ENCODE results near the gene SEC22A. TPM values are rescaled to one million over a fixed set of nuclear protein-coding genes. Genes with fewer than 3 reads are reported as not detected.

SEC22A gene
- total RNA-seq, 1 donor from 2014 or later, result 18.5 TPM

DNA sequence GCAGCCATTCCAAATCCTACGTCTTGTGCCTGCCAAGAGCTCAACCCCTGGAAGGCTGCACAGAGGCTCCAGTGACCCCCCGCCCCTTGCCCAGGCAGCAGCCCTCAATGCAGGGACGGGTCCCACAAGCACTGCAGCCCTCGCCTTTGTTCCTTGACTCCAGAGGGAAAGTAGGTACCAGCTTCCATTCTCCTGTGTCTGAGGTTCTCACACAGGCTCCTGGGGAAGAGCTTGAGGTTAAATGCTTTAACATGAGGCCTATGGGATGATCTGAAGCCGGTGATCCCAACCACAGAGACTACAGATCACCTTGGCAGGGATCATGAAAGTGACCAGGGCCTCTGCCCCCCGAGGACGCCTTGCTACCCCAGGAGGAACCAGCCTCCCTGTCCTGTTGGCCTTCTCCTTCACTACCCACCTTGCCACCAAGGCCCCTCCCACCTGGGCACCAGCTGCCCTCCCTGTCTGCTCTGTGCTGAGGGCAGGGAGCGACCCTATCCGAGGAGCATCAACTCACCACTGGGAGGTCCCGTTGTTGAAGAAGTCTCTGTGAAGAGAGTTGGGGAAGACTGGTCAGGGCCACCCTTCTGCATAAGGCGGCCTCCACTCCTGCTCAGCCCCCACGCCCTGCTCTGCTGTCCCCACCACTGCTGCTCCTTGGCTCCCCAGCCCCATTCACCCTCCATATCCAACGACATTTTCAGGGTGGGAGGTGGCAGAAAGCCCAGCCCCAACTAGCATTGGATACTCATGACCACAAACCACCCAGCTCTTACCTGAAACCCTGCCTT lies 95.3 kb downstream of the SEC22A start:
- DNase-seq (ENCODE audit: low spot score), result no peak
- H3K4me1 Mint-ChIP-seq (ENCODE audit: low read depth), result no peaks in the 10 kb centered on the region
- H3K4me3 Mint-ChIP-seq, result no peak overlapping the region
- intact Hi-C loops (cut with micrococcal nuclease), result no loop called here
- no peak overlapping the region for H3K27ac Mint-ChIP-seq
- H3K9me3 Mint-ChIP-seq, result no peaks in the 10 kb centered on the region
- no peaks in the 10 kb centered on the region for H3K36me3 Mint-ChIP-seq (ENCODE audit: low read depth)
- peaks cover 1% of the 10 kb centered on the region for H3K27me3 Mint-ChIP-seq (ENCODE audit: insufficient read depth)

- no peaks in the 10 kb centered on the region for H3K9me3 Mint-ChIP-seq
- DNase-seq (ENCODE audit: low spot score), result no peak
- H3K36me3 Mint-ChIP-seq (ENCODE audit: low read depth), result no peaks in the 10 kb centered on the region
- H3K27ac Mint-ChIP-seq, result no peak overlapping the region
- peaks cover 1% of the 10 kb centered on the region for H3K27me3 Mint-ChIP-seq (ENCODE audit: insufficient read depth)
- intact Hi-C loops (cut with micrococcal nuclease), result no loop called here
- no peaks in the 10 kb centered on the region for H3K4me1 Mint-ChIP-seq (ENCODE audit: low read depth)
- no peak overlapping the region for H3K4me3 Mint-ChIP-seq
These were observed 95.8 kb downstream of the SEC22A start for GRCh38 chr3:123297627-123297899.

GRCh38 chr3:123298903-123299302 lies 97.2 kb downstream of the SEC22A start:
- DNase-seq (ENCODE audit: low spot score), result no peak
- H3K27ac Mint-ChIP-seq, result no peak overlapping the region
- H3K9me3 Mint-ChIP-seq, result no peaks in the 10 kb centered on the region
- intact Hi-C loops (cut with micrococcal nuclease), result no loop called here
- no peaks in the 10 kb centered on the region for H3K4me1 Mint-ChIP-seq (ENCODE audit: low read depth)
- H3K27me3 Mint-ChIP-seq (ENCODE audit: insufficient read depth), result peaks cover 1% of the 10 kb centered on the region
- no peaks in the 10 kb centered on the region for H3K36me3 Mint-ChIP-seq (ENCODE audit: low read depth)
- H3K4me3 Mint-ChIP-seq, result no peak overlapping the region

- no peak overlapping the region for H3K27ac Mint-ChIP-seq
- H3K4me1 Mint-ChIP-seq (ENCODE audit: low read depth), result no peaks in the 10 kb centered on the region
- no peak for DNase-seq (ENCODE audit: low spot score)
- no peaks in the 10 kb centered on the region for H3K36me3 Mint-ChIP-seq (ENCODE audit: low read depth)
- peaks cover 1% of the 10 kb centered on the region for H3K27me3 Mint-ChIP-seq (ENCODE audit: insufficient read depth)
- no peaks in the 10 kb centered on the region for H3K9me3 Mint-ChIP-seq
- no peak overlapping the region for H3K4me3 Mint-ChIP-seq
- intact Hi-C loops (cut with micrococcal nuclease), result no loop called here
These were observed 97.8 kb downstream of the SEC22A start for GRCh38 chr3:123299581-123299980.

DNA sequence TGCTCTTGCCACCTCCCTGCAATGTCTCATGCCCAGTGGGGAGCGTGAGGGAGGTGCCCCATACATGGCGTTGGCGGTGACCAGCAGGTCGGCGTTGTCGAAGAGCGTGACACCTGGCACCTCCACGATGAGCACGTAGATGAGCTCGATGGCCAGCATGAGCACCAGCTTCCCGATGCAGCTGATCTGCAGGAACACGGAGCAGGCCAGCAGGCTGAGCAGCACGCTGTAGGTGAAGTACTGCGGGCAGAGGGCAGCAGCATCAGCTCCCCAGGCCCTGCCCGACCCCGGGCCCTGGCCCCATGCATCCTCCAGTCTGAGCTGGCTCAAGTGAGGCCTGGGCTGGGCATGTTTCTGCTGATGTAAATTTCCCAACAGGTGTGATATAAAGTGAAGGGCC lies 98.3 kb downstream of the SEC22A start:
- Mint-ChIP-seq H3K27ac (no peak overlapping the region), H3K9me3 (no peaks in the 10 kb centered on the region), H3K4me1 (ENCODE audit: low read depth) (no peaks in the 10 kb centered on the region), H3K36me3 (ENCODE audit: low read depth) (no peaks in the 10 kb centered on the region), H3K4me3 (no peak overlapping the region), H3K27me3 (ENCODE audit: insufficient read depth) (peaks cover 1% of the 10 kb centered on the region)
- intact Hi-C loops (cut with micrococcal nuclease), result no loop called here
- DNase-seq (ENCODE audit: low spot score), result no peak

GRCh38 chr3:123300583-123300982 lies 98.8 kb downstream of the SEC22A start:
- H3K4me3 Mint-ChIP-seq, result no peak overlapping the region
- no peaks in the 10 kb centered on the region for H3K4me1 Mint-ChIP-seq (ENCODE audit: low read depth)
- H3K27ac Mint-ChIP-seq, result no peak overlapping the region
- peaks cover 1% of the 10 kb centered on the region for H3K27me3 Mint-ChIP-seq (ENCODE audit: insufficient read depth)
- H3K9me3 Mint-ChIP-seq, result no peaks in the 10 kb centered on the region
- no peak for DNase-seq (ENCODE audit: low spot score)
- intact Hi-C loops (cut with micrococcal nuclease), result no loop called here
- no peaks in the 10 kb centered on the region for H3K36me3 Mint-ChIP-seq (ENCODE audit: low read depth)

DNA sequence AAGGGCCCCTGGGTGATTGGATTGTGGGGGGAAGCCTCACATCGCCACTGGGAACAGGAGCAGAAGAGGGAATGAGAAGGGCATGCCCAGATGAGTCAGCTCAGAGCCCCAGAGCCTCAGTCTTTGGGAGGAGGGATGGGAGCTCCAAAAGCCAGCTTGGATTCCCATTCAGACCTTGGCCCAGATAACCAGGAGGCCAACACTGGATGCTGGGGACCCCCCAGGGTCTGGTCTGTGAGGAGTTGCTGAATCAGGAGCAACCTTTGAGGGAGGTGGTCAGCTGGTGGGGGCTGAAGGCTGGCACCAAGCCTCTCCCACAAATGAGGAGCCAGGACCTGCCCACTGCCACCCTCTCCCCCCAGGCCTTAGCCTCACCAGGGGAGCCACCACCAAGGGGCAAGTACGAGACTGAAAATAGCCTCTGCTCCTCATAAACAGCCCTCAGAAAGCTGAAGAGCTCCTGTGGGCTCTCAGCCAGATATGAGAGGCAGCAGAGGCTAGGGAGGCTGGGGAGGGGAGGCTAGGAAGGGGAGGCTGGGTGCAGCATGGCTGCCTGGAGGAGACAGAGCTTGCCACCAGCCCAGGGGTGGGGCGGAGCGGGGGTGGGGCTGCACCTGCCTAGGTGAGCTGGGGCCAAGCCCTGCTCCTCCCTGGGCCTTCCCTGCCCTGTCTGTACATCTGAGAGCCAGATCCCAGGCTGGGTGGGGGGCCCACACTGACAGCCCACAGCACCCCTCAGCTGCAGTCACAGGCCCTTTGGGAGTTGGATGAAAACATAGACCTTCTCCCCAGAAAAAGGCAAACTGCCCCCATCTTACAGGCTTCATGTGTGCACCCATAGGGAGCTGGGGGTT lies 99.8 kb downstream of the SEC22A start:
- Mint-ChIP-seq H3K4me1 (ENCODE audit: low read depth) (no peaks in the 10 kb centered on the region), H3K36me3 (ENCODE audit: low read depth) (no peaks in the 10 kb centered on the region), H3K27me3 (ENCODE audit: insufficient read depth) (peaks cover 1% of the 10 kb centered on the region), H3K9me3 (no peaks in the 10 kb centered on the region), H3K27ac (no peak overlapping the region), H3K4me3 (no peak overlapping the region)
- DNase-seq (ENCODE audit: low spot score), result no peak
- intact Hi-C loops (cut with micrococcal nuclease), result no loop called here

DNA sequence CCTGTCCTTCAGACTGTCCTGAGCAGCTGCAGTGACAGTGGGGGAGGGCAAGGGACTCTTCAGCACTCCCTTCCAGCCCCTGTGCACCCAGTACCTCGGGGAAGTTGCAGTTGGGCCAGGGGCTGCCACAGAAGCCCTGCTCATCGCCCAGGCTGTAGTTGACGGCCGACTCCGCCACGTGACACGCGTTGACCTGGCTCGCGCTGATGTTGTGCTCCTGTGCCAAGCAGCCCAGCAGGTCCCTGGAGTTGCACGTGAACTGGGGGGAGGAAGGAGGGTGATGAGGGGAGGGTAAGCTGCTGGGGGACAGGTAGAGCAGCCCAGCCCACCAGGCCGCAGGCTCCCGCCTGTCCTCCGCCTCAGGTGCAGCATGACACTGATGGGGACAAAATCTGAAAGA lies 101.2 kb downstream of the SEC22A start:
- Mint-ChIP-seq H3K27me3 (ENCODE audit: insufficient read depth) (no peaks in the 10 kb centered on the region), H3K27ac (no peak overlapping the region), H3K36me3 (ENCODE audit: low read depth) (no peaks in the 10 kb centered on the region), H3K9me3 (no peaks in the 10 kb centered on the region), H3K4me1 (ENCODE audit: low read depth) (no peaks in the 10 kb centered on the region), H3K4me3 (no peak overlapping the region)
- intact Hi-C loops (cut with micrococcal nuclease), result no loop called here
- no peak for DNase-seq (ENCODE audit: low spot score)

DNA sequence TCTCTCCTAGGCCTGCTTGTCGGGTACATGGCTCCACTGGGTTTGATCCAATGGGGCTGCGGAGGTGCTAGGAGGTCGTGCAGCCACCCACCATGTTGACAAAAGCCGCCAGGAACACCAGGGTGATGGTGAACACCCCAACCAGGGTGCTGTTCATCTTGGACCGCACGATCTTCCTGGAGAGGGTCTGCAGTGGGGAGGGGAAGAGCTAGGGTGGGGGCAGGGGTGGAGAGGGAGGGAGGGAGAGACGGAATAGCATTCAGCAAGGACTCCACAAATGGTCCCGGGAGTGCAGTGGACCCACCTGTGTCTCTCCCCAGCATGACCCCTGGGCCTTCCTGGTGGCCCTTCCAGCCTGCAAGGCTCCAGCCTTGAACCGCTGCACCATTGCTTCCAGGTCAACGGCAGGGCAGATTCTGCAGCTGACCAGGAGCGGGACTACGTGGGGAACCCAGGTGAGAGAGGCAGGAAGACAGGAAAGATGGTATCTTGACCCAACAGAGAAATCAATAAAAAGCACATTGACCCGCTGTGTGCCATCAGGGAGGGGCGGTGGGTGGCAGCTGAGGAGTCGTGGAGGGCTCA lies 102.3 kb downstream of the SEC22A start:
- intact Hi-C loops (cut with micrococcal nuclease), result no loop called here
- no peak overlapping the region for H3K27ac Mint-ChIP-seq

GRCh38 chr3:123305192-123305591 lies 103.4 kb downstream of the SEC22A start:
- Mint-ChIP-seq H3K9me3 (no peaks in the 10 kb centered on the region), H3K4me3 (no peak overlapping the region), H3K4me1 (ENCODE audit: low read depth) (no peaks in the 10 kb centered on the region), H3K27ac (no peak overlapping the region), H3K27me3 (ENCODE audit: insufficient read depth) (no peaks in the 10 kb centered on the region), H3K36me3 (ENCODE audit: low read depth) (no peaks in the 10 kb centered on the region)
- intact Hi-C loops (cut with micrococcal nuclease), result no loop called here
- DNase-seq (ENCODE audit: low spot score), result no peak

More for the DNA sequence above, 102.3 kb downstream of the SEC22A start:
- H3K4me3 Mint-ChIP-seq, result no peak overlapping the region
- no peaks in the 10 kb centered on the region for H3K36me3 Mint-ChIP-seq (ENCODE audit: low read depth)
- no peaks in the 10 kb centered on the region for H3K27me3 Mint-ChIP-seq (ENCODE audit: insufficient read depth)
- H3K9me3 Mint-ChIP-seq, result no peaks in the 10 kb centered on the region
- no peaks in the 10 kb centered on the region for H3K4me1 Mint-ChIP-seq (ENCODE audit: low read depth)
- DNase-seq (ENCODE audit: low spot score), result no peak

- intact Hi-C loops (cut with micrococcal nuclease), result no loop called here
- no peak overlapping the region for H3K4me3 Mint-ChIP-seq
- DNase-seq (ENCODE audit: low spot score), result no peak
- H3K27ac Mint-ChIP-seq, result no peak overlapping the region
- peaks cover 5% of the 10 kb centered on the region for H3K27me3 Mint-ChIP-seq (ENCODE audit: insufficient read depth)
- no peaks in the 10 kb centered on the region for H3K9me3 Mint-ChIP-seq
- no peaks in the 10 kb centered on the region for H3K36me3 Mint-ChIP-seq (ENCODE audit: low read depth)
- no peaks in the 10 kb centered on the region for H3K4me1 Mint-ChIP-seq (ENCODE audit: low read depth)
These were observed 105.3 kb downstream of the SEC22A start for GRCh38 chr3:123307064-123307463.

GRCh38 chr3:123310186-123310585 lies 108.4 kb downstream of the SEC22A start:
- Mint-ChIP-seq H3K9me3 (no peaks in the 10 kb centered on the region), H3K27me3 (ENCODE audit: insufficient read depth) (peaks cover 8% of the 10 kb centered on the region), H3K4me1 (ENCODE audit: low read depth) (no peaks in the 10 kb centered on the region), H3K4me3 (no peak overlapping the region), H3K27ac (no peak overlapping the region), H3K36me3 (ENCODE audit: low read depth) (no peaks in the 10 kb centered on the region)
- intact Hi-C loops (cut with micrococcal nuclease), result no loop called here
- DNase-seq (ENCODE audit: low spot score), result no peak

DNA sequence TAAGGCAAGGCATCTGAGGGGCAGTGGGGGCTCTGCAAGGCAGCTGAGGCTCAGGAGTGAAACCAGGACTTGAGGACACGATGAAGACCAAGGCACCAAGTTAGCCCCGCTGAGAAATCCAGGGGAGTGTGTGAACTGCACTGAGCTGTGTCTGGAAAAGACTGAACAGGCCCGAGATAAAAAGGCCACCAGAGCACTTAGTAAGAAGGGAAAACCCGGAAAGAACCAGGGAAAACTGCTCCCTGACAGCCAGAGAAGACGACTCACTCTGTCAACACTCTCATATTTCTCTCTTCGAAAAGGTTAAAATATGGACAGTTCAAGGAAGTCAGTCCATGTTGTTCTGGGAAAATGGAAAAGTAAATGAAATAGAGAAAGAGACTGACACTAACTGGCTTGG lies 109.0 kb downstream of the SEC22A start:
- peaks cover 10% of the 10 kb centered on the region for H3K27me3 Mint-ChIP-seq (ENCODE audit: insufficient read depth)
- H3K4me3 Mint-ChIP-seq, result no peak overlapping the region
- DNase-seq (ENCODE audit: low spot score), result no peak
- H3K36me3 Mint-ChIP-seq (ENCODE audit: low read depth), result no peaks in the 10 kb centered on the region
- intact Hi-C loops (cut with micrococcal nuclease), result no loop called here
- H3K27ac Mint-ChIP-seq, result no peak overlapping the region
- H3K4me1 Mint-ChIP-seq (ENCODE audit: low read depth), result no peaks in the 10 kb centered on the region
- no peaks in the 10 kb centered on the region for H3K9me3 Mint-ChIP-seq
